22Rv1 (cell line): ENCODE results near the gene DNAJC5G.

Source experiments
- CTCF ChIP-seq: fragments of 450-650 bp; IDR thresholded peaks from 2 replicates; pipeline ENCODE4 v1.5.1; 2017; ENCODE audit warnings: mild to moderate bottlenecking
- ZFX ChIP-seq: fragments of 450-650 bp; IDR thresholded peaks from 2 replicates; pipeline ENCODE4 v1.6.1; 2017; ENCODE audit warnings: antibody characterized with exemption, borderline replicate concordance

GRCh38 chr2:27294928-27295327 lies 19.7 kb downstream of the DNAJC5G start:
- no peak for TF ChIP-seq CTCF
- TF ChIP-seq ZFX, result no peak
